ENCODE measurements around the gene DNAI7. TPM values are rescaled to one million over a fixed set of nuclear protein-coding genes. Genes with fewer than 3 reads are reported as not detected.

DNAI7 gene
- polyA plus RNA-seq, 1 of the 3 experiments (the other 2 are of a cell fraction): 0.30 TPM

- H3K9me3 ChIP-seq: no peaks in the 10 kb centered on the region
- WGBS (ENCODE audit: low lambda C conversion rate): 77% methylated on average over 1 of the region's 1 CpG
- H3K79me2 ChIP-seq (ENCODE audit: insufficient read depth): no peaks in the 10 kb centered on the region
- no peaks in the 10 kb centered on the region for H3K27me3 ChIP-seq (ENCODE audit: insufficient read depth)
- DNase-seq: no peak
- no peak overlapping the region for H3K4me2 ChIP-seq
- no peak for TF ChIP-seq CHD2 (IDR thresholded peaks at IDR 0.05; ENCODE audit: low read length, partially characterized antibody)
- TF ChIP-seq GATA2 (CRISPR knock-in tag; IDR thresholded peaks at IDR 0.05): no peak
- TF ChIP-seq MAX (IDR thresholded peaks at IDR 0.05; ENCODE audit: low read depth): no peak
- no peak for TF ChIP-seq FOXJ3 (CRISPR knock-in tag; IDR thresholded peaks at IDR 0.05)
- TF ChIP-seq NRF1 (IDR thresholded peaks at IDR 0.05; ENCODE audit: low read depth, low read length): no peak
- TF ChIP-seq, protein P1, sequence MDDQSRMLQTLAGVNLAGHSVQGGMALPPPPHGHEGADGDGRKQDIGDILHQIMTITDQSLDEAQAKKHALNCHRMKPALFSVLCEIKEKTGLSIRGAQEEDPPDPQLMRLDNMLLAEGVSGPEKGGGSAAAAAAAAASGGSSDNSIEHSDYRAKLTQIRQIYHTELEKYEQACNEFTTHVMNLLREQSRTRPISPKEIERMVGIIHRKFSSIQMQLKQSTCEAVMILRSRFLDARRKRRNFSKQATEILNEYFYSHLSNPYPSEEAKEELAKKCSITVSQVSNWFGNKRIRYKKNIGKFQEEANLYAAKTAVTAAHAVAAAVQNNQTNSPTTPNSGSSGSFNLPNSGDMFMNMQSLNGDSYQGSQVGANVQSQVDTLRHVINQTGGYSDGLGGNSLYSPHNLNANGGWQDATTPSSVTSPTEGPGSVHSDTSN (IDR thresholded peaks at IDR 0.05): no peak
- TF ChIP-seq, protein P2, sequence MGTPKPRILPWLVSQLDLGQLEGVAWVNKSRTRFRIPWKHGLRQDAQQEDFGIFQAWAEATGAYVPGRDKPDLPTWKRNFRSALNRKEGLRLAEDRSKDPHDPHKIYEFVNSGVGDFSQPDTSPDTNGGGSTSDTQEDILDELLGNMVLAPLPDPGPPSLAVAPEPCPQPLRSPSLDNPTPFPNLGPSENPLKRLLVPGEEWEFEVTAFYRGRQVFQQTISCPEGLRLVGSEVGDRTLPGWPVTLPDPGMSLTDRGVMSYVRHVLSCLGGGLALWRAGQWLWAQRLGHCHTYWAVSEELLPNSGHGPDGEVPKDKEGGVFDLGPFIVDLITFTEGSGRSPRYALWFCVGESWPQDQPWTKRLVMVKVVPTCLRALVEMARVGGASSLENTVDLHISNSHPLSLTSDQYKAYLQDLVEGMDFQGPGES (IDR thresholded peaks at IDR 0.05; ENCODE audit: low read depth, low read length): no peak
- no peak for TF ChIP-seq TAF1 (IDR thresholded peaks at IDR 0.05; ENCODE audit: borderline replicate concordance, low read depth, low read length)
- no peak for TF ChIP-seq USF1 (IDR thresholded peaks at IDR 0.05; ENCODE audit: borderline replicate concordance, low read depth)
- no peak for TF ChIP-seq SIN3A (IDR thresholded peaks at IDR 0.05; ENCODE audit: borderline replicate concordance, low read depth, low read length)
- TF ChIP-seq ZBTB33 (IDR thresholded peaks at IDR 0.05; ENCODE audit: borderline replicate concordance, low read depth): no peak
- TF ChIP-seq FOXM1 (IDR thresholded peaks at IDR 0.05; ENCODE audit: low read depth): no peak
- no peak for TF ChIP-seq NFIC (IDR thresholded peaks at IDR 0.05; ENCODE audit: borderline replicate concordance)
- TF ChIP-seq SMC3 (IDR thresholded peaks at IDR 0.05; ENCODE audit: low read depth, low read length): no peak
- TF ChIP-seq, protein P3, sequence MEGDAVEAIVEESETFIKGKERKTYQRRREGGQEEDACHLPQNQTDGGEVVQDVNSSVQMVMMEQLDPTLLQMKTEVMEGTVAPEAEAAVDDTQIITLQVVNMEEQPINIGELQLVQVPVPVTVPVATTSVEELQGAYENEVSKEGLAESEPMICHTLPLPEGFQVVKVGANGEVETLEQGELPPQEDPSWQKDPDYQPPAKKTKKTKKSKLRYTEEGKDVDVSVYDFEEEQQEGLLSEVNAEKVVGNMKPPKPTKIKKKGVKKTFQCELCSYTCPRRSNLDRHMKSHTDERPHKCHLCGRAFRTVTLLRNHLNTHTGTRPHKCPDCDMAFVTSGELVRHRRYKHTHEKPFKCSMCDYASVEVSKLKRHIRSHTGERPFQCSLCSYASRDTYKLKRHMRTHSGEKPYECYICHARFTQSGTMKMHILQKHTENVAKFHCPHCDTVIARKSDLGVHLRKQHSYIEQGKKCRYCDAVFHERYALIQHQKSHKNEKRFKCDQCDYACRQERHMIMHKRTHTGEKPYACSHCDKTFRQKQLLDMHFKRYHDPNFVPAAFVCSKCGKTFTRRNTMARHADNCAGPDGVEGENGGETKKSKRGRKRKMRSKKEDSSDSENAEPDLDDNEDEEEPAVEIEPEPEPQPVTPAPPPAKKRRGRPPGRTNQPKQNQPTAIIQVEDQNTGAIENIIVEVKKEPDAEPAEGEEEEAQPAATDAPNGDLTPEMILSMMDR (IDR thresholded peaks at IDR 0.05): no peak
- no peak for TF ChIP-seq FOSL2 (IDR thresholded peaks at IDR 0.05; ENCODE audit: borderline replicate concordance, low read depth)
- TF ChIP-seq MXI1 (IDR thresholded peaks at IDR 0.05; ENCODE audit: low read depth, low read length): no peak
- TF ChIP-seq, protein P4, sequence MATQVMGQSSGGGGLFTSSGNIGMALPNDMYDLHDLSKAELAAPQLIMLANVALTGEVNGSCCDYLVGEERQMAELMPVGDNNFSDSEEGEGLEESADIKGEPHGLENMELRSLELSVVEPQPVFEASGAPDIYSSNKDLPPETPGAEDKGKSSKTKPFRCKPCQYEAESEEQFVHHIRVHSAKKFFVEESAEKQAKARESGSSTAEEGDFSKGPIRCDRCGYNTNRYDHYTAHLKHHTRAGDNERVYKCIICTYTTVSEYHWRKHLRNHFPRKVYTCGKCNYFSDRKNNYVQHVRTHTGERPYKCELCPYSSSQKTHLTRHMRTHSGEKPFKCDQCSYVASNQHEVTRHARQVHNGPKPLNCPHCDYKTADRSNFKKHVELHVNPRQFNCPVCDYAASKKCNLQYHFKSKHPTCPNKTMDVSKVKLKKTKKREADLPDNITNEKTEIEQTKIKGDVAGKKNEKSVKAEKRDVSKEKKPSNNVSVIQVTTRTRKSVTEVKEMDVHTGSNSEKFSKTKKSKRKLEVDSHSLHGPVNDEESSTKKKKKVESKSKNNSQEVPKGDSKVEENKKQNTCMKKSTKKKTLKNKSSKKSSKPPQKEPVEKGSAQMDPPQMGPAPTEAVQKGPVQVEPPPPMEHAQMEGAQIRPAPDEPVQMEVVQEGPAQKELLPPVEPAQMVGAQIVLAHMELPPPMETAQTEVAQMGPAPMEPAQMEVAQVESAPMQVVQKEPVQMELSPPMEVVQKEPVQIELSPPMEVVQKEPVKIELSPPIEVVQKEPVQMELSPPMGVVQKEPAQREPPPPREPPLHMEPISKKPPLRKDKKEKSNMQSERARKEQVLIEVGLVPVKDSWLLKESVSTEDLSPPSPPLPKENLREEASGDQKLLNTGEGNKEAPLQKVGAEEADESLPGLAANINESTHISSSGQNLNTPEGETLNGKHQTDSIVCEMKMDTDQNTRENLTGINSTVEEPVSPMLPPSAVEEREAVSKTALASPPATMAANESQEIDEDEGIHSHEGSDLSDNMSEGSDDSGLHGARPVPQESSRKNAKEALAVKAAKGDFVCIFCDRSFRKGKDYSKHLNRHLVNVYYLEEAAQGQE (IDR thresholded peaks at IDR 0.05; ENCODE audit: low read depth, low read length): no peak
- no peak for TF ChIP-seq TEAD4 (IDR thresholded peaks at IDR 0.05; ENCODE audit: borderline replicate concordance, insufficient read depth)
- TF ChIP-seq USF2 (IDR thresholded peaks at IDR 0.05; ENCODE audit: borderline replicate concordance, low read depth, low read length): no peak
- H3K9ac ChIP-seq: no peak overlapping the region
- ChIA-PET POLR2A (no interaction called here), CTCF (interaction anchor here (1.1 kb wide), 1 partner anchor 264 kb away, joined by 3 read pairs; no protein-coding TSS in a partner anchor)
- H3K4me3 ChIP-seq (ENCODE audit: low read depth in 2 of 2, low read length in 1 of 2): no peak overlapping the region
- H3K9me2 ChIP-seq: no peaks in the 10 kb centered on the region
- no peaks in the 10 kb centered on the region for H3K36me3 ChIP-seq (replicated peaks in 1 of 2; ENCODE audit: control insufficient read depth in 1 of 2, insufficient read depth in 2 of 2, low read length in 1 of 2)
- no peak overlapping the region for H3K27ac ChIP-seq (ENCODE audit: low read depth in 2 of 2, low read length in 1 of 2)
- H3K4me1 ChIP-seq (ENCODE audit: control insufficient read depth in 1 of 2, insufficient read depth in 2 of 2, low read depth in 1 of 2, low read length in 1 of 2): 0 out of 4 replicates have a peak, but pooled peaks cover 0 to 6% of the 10 kb centered on the region in 2 experiments
- H2AFZ ChIP-seq (ENCODE audit: low read depth): no peak overlapping the region
- no peaks in the 10 kb centered on the region for H4K20me1 ChIP-seq (ENCODE audit: insufficient read depth)
- peaks cover 10% of the 10 kb centered on the region for H3F3A ChIP-seq (replicated peaks; ENCODE audit: insufficient read depth)
Observed at GRCh38 chr12:25123126-25123525, 71.8 kb downstream of the DNAI7 start.

All from SK-N-SH (cell line).